PC-9 (cell line): Measurements from ENCODE around the gene CDK5RAP3. TPM values are rescaled to one million over a fixed set of nuclear protein-coding genes. Genes with fewer than 3 reads are reported as not detected.

ENCODE experiments used
- BruUV-seq: library from RNA; stranded (reverse); fragments of 400-500 nt; replicated peaks from 2 replicates; lab custom pipeline; 2021; lab: Mats Ljungman, UMichigan
- CTCF ChIA-PET: fragments of 300-600 bp; sonication (Branson Sonifier 250); formaldehyde crosslinking; loops from one replicate; lab custom pipeline; 2022; ENCODE audit warnings: antibody characterized with exemption; lab: Charles Lee
- POLR2A ChIA-PET: fragments of 300-600 bp; sonication (Branson Sonifier 250); formaldehyde crosslinking; loops from one replicate; lab custom pipeline; 2022; ENCODE audit warnings: antibody characterized with exemption; ENCODE audit not compliant: unreplicated experiment; lab: Charles Lee
- DNase-seq, 2 experiments: peaks; one replicate each; pipeline versions ENCODE4 v3.0.0 to v3.0.0-alpha.2; 2015 to 2022; ENCODE audit warnings: mixed read lengths in 1 of 2
- H2AFZ ChIP-seq: fragments of 200-600 bp; sonication (generic); 2 replicates; pipeline ENCODE4 v1.8.1; 2017; ENCODE audit warnings: antibody characterized with exemption
- H3F3A ChIP-seq: fragments of 200-600 bp; sonication (generic); 2 replicates; pipeline ENCODE4 v1.8.1; 2017; ENCODE audit warnings: antibody characterized with exemption, mild to moderate bottlenecking, low read depth; ENCODE audit not compliant: insufficient read depth
- H3K27ac ChIP-seq: fragments of 200-600 bp; sonication (generic); 2 replicates; pipeline ENCODE4 v1.6.1; 2016; ENCODE audit warnings: mixed run types
- H3K27me3 ChIP-seq: fragments of 200-600 bp; sonication (generic); 2 replicates; pipeline ENCODE4 v1.6.1; 2016; ENCODE audit warnings: low read depth, mixed run types; ENCODE audit not compliant: insufficient read depth
- H3K36me3 ChIP-seq: fragments of 200-600 bp; sonication (generic); 2 replicates; pipeline ENCODE4 v1.6.1; 2016; ENCODE audit warnings: low read depth, mixed run types
- H3K4me1 ChIP-seq: fragments of 200-600 bp; sonication (generic); replicated peaks from 2 replicates; pipeline ENCODE4 v1.6.1; 2016; ENCODE audit warnings: mixed run types; ENCODE audit not compliant: insufficient read depth
- H3K4me2 ChIP-seq: fragments of 200-600 bp; sonication (generic); 2 replicates; pipeline ENCODE4 v1.6.1; 2017; ENCODE audit warnings: mixed run types
- H3K4me3 ChIP-seq: fragments of 200-600 bp; sonication (generic); 2 replicates; pipeline ENCODE4 v1.6.1; 2016; ENCODE audit warnings: mixed run types
- H3K79me2 ChIP-seq: fragments of 200-600 bp; sonication (generic); 2 replicates; pipeline ENCODE4 v1.6.1; 2017; ENCODE audit warnings: low read depth, mixed run types
- H3K9me2 ChIP-seq: fragments of 200-600 bp; sonication (generic); 2 replicates; pipeline ENCODE4 v1.8.1; 2017; ENCODE audit warnings: mild to moderate bottlenecking; ENCODE audit not compliant: insufficient read depth
- H3K9me3 ChIP-seq: fragments of 200-600 bp; sonication (generic); 2 replicates; pipeline ENCODE4 v1.8.1; 2016; ENCODE audit warnings: low read depth; ENCODE audit not compliant: insufficient read depth
- H4K20me1 ChIP-seq: fragments of 200-600 bp; sonication (generic); 2 replicates; pipeline ENCODE4 v1.8.1; 2017; ENCODE audit not compliant: insufficient read depth
- CTCF ChIP-seq: fragments of 200-600 bp; sonication (generic); conservative IDR thresholded peaks from 2 replicates; pipeline ENCODE4 v1.6.1; 2017; ENCODE audit warnings: mixed run types, antibody characterized with exemption, mild to moderate bottlenecking, moderate library complexity
- EZH2 ChIP-seq: fragments of 200-600 bp; sonication (generic); IDR thresholded peaks from 2 replicates; pipeline ENCODE4 v1.8.0; 2017; ENCODE audit warnings: antibody characterized with exemption, low read depth
- intact Hi-C: fragments of 100-400 bp; cut with micrococcal nuclease; formaldehyde crosslinking; loops from one replicate; pipeline ENCODE4 v1.10.0; 2022; ENCODE audit not compliant: unreplicated experiment
- total RNA-seq: library from RNA; stranded (reverse); gene quantifications from 2 replicates; pipeline ENCODE4 v1.2.3, GENCODE V29; 2021

Gene CDK5RAP3
- total RNA-seq, 1 experiment from 2014 or later: 147 TPM

DNA sequence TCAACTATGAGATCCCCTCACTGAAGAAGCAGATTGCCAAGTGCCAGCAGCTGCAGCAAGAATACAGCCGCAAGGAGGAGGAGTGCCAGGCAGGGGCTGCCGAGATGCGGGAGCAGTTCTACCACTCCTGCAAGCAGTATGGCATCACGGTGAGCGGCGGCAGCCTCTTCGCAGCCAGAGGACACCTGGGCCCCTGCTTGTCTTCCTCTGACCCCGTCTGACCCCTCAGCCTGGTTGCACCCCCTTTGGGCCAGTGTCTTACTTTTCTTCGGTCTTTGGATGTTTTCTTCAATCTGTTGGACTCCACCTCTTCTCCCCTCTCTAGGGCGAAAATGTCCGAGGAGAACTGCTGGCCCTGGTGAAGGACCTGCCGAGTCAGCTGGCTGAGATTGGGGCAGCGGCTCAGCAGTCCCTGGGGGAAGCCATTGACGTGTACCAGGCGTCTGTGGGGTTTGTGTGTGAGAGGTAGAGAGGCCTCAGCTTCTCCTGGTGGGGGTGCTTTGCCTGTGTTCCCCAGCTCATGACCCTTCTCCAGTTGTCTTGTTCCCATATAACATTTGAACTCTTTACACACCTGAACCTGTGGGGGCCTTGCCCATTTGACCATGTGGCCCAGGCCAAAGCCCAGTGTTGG lies 4.4 kb downstream of the CDK5RAP3 start:
- intact Hi-C loops: no loop called here
- H3K79me2 ChIP-seq: peaks cover 20% of the 10 kb centered on the region
- DNase-seq: no peak
- no peak overlapping the region for H3K27ac ChIP-seq
- H3K4me3 ChIP-seq: no peak overlapping the region
- no peak overlapping the region for H2AFZ ChIP-seq
- H3K9me2 ChIP-seq: no peaks in the 10 kb centered on the region
- TF ChIP-seq EZH2 (no peak), CTCF (no peak)
- H3F3A ChIP-seq: peaks cover 2% of the 10 kb centered on the region; the same call in 1 of the 2 replicates
- peaks cover 28% of the 10 kb centered on the region; the same call in 1 of the 2 replicates for H3K36me3 ChIP-seq
- H3K9me3 ChIP-seq: no peaks in the 10 kb centered on the region
- H3K27me3 ChIP-seq: no peaks in the 10 kb centered on the region
- no peak overlapping the region for H3K4me2 ChIP-seq
- ChIA-PET POLR2A (interaction anchor here (0.5 kb wide), 1 partner anchor 1671 kb away, joined by 13 read pairs; no protein-coding TSS in a partner anchor), CTCF (no interaction called here)
- BruUV-seq: no TSS peak
- H3K4me1 ChIP-seq: peaks cover 16% of the 10 kb centered on the region
- H4K20me1 ChIP-seq: no peaks in the 10 kb centered on the region

- no peak overlapping the region for H2AFZ ChIP-seq
- no peaks in the 10 kb centered on the region for H3K27me3 ChIP-seq
- H3K27ac ChIP-seq: no peak overlapping the region
- no peak for TF ChIP-seq EZH2
- TF ChIP-seq CTCF: no peak
- ChIA-PET POLR2A (interaction anchor here (0.5 kb wide), 1 partner anchor 1671 kb away, joined by 13 read pairs; no protein-coding TSS in a partner anchor), CTCF (no interaction called here)
- no peak overlapping the region for H3K4me3 ChIP-seq
- BruUV-seq: no TSS peak
- intact Hi-C loops: no loop called here
- no peaks in the 10 kb centered on the region for H3F3A ChIP-seq
- no peaks in the 10 kb centered on the region for H3K9me3 ChIP-seq
- H3K4me2 ChIP-seq: no peak overlapping the region
- peaks cover 14% of the 10 kb centered on the region for H3K4me1 ChIP-seq
- H4K20me1 ChIP-seq: no peaks in the 10 kb centered on the region
- H3K79me2 ChIP-seq: peaks cover 20% of the 10 kb centered on the region
- H3K9me2 ChIP-seq: no peaks in the 10 kb centered on the region
- no peak for DNase-seq
- H3K36me3 ChIP-seq: peaks cover 28% of the 10 kb centered on the region; the same call in 1 of the 2 replicates
Measured at GRCh38 chr17:47975823-47976205, 4.9 kb downstream of the CDK5RAP3 start.

- CTCF ChIA-PET: interaction anchor here (1.4 kb wide), 1 partner anchor 40 kb away, joined by 3 read pairs; no protein-coding TSS in a partner anchor
- no peaks in the 10 kb centered on the region for H3F3A ChIP-seq
- H3K4me1 ChIP-seq: no peaks in the 10 kb centered on the region
- no peaks in the 10 kb centered on the region for H4K20me1 ChIP-seq
- peaks cover 37% of the 10 kb centered on the region for H3K36me3 ChIP-seq
- DNase-seq: peak in 1 of 2 experiments; percentile 32
- H3K79me2 ChIP-seq: no peaks in the 10 kb centered on the region
- BruUV-seq: no TSS peak
- H3K9me3 ChIP-seq: no peaks in the 10 kb centered on the region
- no peak overlapping the region for H3K27ac ChIP-seq
- POLR2A ChIA-PET: interaction anchor here (0.7 kb wide), 2 partner anchors 37 to 202 kb away, joined by 4 to 18 read pairs; partner anchors contain the start of gene PNPO
- no peaks in the 10 kb centered on the region for H3K9me2 ChIP-seq
- no peaks in the 10 kb centered on the region for H3K27me3 ChIP-seq
- intact Hi-C loops: loop anchor here (1.0 kb wide), 1 partner anchor 40 kb away; no protein-coding TSS in a partner anchor
- H2AFZ ChIP-seq: no peak overlapping the region
- TF ChIP-seq EZH2 (no peak), CTCF (peak; percentile 87)
- H3K4me3 ChIP-seq: no peak overlapping the region
- H3K4me2 ChIP-seq: no peak overlapping the region
Measured at GRCh38 chr17:47978324-47978723, 7.4 kb downstream of the CDK5RAP3 start.
